Adrenal gland (tissue), 12 donors: ENCODE data around the gene JUP. TPM values are rescaled to one million over a fixed set of nuclear protein-coding genes. Genes with fewer than 3 reads are reported as not detected.

ENCODE experiments used
- DNase-seq, 7 donors: peaks; one replicate each; pipeline ENCODE4 v3.0.0-alpha.2; 2019 to 2020
- H3K27ac ChIP-seq, 5 donors: fragments of 200-600 bp; sonication (generic) in 4 of 5; 1 replicate in 3 of 5; 2 replicates in 2 of 5; pipeline versions ENCODE4 v1.5.1 to v1.8.0; 2016 to 2020; ENCODE audit warnings: mild to moderate bottlenecking in 1 of 5
- H3K27me3 ChIP-seq: fragments of 200-600 bp; 2 replicates; pipeline ENCODE4 v1.8.0; 2021
- H3K36me3 ChIP-seq, 2 donors: fragments of 200-600 bp; replicated peaks in 1 of 2; 1 replicate in 1 of 2; 2 replicates in 1 of 2; pipeline versions ENCODE4 v1.5.1 to v1.8.0; 2018 to 2022
- H3K4me1 ChIP-seq, 2 donors: fragments of 200-600 bp; replicated peaks in 1 of 2; 1 replicate in 1 of 2; 2 replicates in 1 of 2; pipeline versions ENCODE4 v1.5.1 to v1.8.0; 2018 to 2021
- H3K4me3 ChIP-seq, 4 donors: fragments of 200-600 bp; sonication (generic) in 3 of 4; one replicate each; pipeline ENCODE4 v1.5.1; 2016 to 2018
- H3K9me3 ChIP-seq, 3 donors: fragments of 200-600 bp; sonication (generic) in 1 of 3; replicated peaks in 1 of 3; 1 replicate in 2 of 3; 2 replicates in 1 of 3; pipeline versions ENCODE4 v1.5.1 to v1.8.0; 2016 to 2021
- CTCF ChIP-seq, 6 experiments: fragments of 450-650 bp in 4 of 6; fragments of 200-600 bp in 2 of 6; sonication (generic) in 1 of 6; IDR thresholded peaks; 1 replicate in 5 of 6; 2 replicates in 1 of 6; pipeline versions ENCODE4 v1.5.1 to v1.8.0; 2016 to 2021; ENCODE audit warnings: antibody characterized with exemption in 6 of 6, mild to moderate bottlenecking in 2 of 6, moderate library complexity in 1 of 6
- POLR2A ChIP-seq, 2 donors: fragments of 450-650 bp; IDR thresholded peaks; one replicate each; pipeline ENCODE4 v1.6.1; 2017; ENCODE audit warnings: antibody characterized with exemption in 2 of 2, mild to moderate bottlenecking in 2 of 2, moderate library complexity in 1 of 2
- WGBS, 4 donors: extraction: QIAGEN DNeasy Blood & Tissue Kit in 2 of 4; methylation state at CpG; one replicate each; pipeline versions ENCODE4 v1.1.5 to v1.1.7; 2013 to 2017; 5-methylcytosine and 5-hydroxymethylcytosine counted together
- intact Hi-C, 2 donors: fragments of 100-400 bp; cut with DNase I; formaldehyde crosslinking; loops; one replicate each; pipeline versions ENCODE4 v1.14.1 to v1.15.0; 2022 to 2023
- polyA plus RNA-seq, 3 donors: library from polyadenylated mRNA; stranded (reverse); fragments of 200-250 nt in 2 of 3; fragments of 350-450 nt in 1 of 3; fragmentation: Illumina TruSeq in 1 of 3; extraction: RNeasy Lipid Tissue Mini Kit (QIAGEN cat#74804) in 1 of 3; gene quantifications; one replicate each; pipeline ENCODE4 v1.2.3, GENCODE V29; 2013 to 2014
- total RNA-seq, 9 donors: library from RNA; depleted of rRNA in 4 of 9; stranded (reverse); fragments of >200 nt in 4 of 9; fragments of 120-200 nt in 1 of 9; fragmentation: NEBNext Ultra II Directional in 1 of 9; extraction: Animal tissue kit (Norgen Biotek cat#: 25700) in 1 of 9; gene quantifications; one replicate each; pipeline versions ENCODE4 v1.1.0 to v1.2.4, GENCODE V29; 2013 to 2023
- donor health status: healthy with polysubstance abuse.
- donor health status: Bipolar disorder and iron deficiency.
- donor health status: DM: yes; HTN: yes; CAD: no.
- donor health status: DM: no; HTN: no; CAD: no.
- donor health status: DM: no; HTN: no; CAD: no.
- donor health status: DM: yes; HTN: yes; CAD: no.

JUP gene
- total and polyA plus RNA-seq, 12 donors = 4.9 to 81.3 (median 29.6) TPM

- DNase-seq = no peak
- TF ChIP-seq POLR2A (IDR thresholded peaks at IDR 0.05) (no peak), CTCF (IDR thresholded peaks at IDR 0.05) (no peak)
- Histone ChIP-seq H3K27ac (no peak overlapping the region), H3K4me3 (no peak overlapping the region), H3K27me3 (peaks cover 4% of the 10 kb centered on the region), H3K9me3 (no peaks in the 10 kb centered on the region), H3K4me1 (no peaks in the 10 kb centered on the region), H3K36me3 (no peaks in the 10 kb centered on the region)
- WGBS, 4 donors = 81 to 85% (median 82%) methylated on average over 7 to 9 of the region's 9 CpGs
- intact Hi-C loops = no loop called here
These were observed 44.8 kb downstream of the JUP start for GRCh38 chr17:41741709-41742108.

- Histone ChIP-seq H3K4me3 (no peak overlapping the region), H3K27ac (no peak overlapping the region), H3K36me3 (no peaks in the 10 kb centered on the region), H3K27me3 (peaks cover 9% of the 10 kb centered on the region), H3K4me1 (no peaks in the 10 kb centered on the region), H3K9me3 (no peaks in the 10 kb centered on the region)
- intact Hi-C loops = no loop called here
- TF ChIP-seq CTCF (IDR thresholded peaks at IDR 0.05) = no peak
- TF ChIP-seq POLR2A (IDR thresholded peaks at IDR 0.05) = no peak
- DNase-seq = no peak
- 85 to 94% (median 91%) methylated on average over 5 of the region's 5 CpGs for WGBS, 4 donors
These were observed 46.0 kb downstream of the JUP start for GRCh38 chr17:41740506-41740905.

- 45 to 75% (median 65%) methylated on average over 4 to 9 of the region's 9 CpGs for WGBS, 4 donors
- TF ChIP-seq POLR2A (IDR thresholded peaks at IDR 0.05) (no peak), CTCF (IDR thresholded peaks at IDR 0.05) (no peak)
- no peaks in the 10 kb centered on the region for H3K9me3 ChIP-seq
- no peak for DNase-seq
- no peaks in the 10 kb centered on the region for H3K36me3 ChIP-seq
- H3K4me1 ChIP-seq = peaks cover 0 to 4% of the 10 kb centered on the region in 2 donors
- intact Hi-C loops = loop anchor here in 1 of 2 donors (2.0 to 10.0 kb wide), 3 partner anchors 61 to 215 kb away; no protein-coding TSS in a partner anchor
- no peak overlapping the region for H3K27ac ChIP-seq
- H3K27me3 ChIP-seq = peaks cover 16% of the 10 kb centered on the region
- no peak overlapping the region for H3K4me3 ChIP-seq
These were observed 46.7 kb downstream of the JUP start for GRCh38 chr17:41739661-41740352.

GRCh38 chr17:41738801-41739112, 47.8 kb downstream of the JUP start:
- Histone ChIP-seq H3K27ac (no peak overlapping the region), H3K4me1 (peaks cover 5 to 14% of the 10 kb centered on the region in 2 donors), H3K27me3 (peaks cover 25% of the 10 kb centered on the region), H3K9me3 (no peaks in the 10 kb centered on the region), H3K36me3 (no peaks in the 10 kb centered on the region), H3K4me3 (no peak overlapping the region)
- WGBS, 4 donors = 90 to 97% (median 91%) methylated on average over 5 of the region's 5 CpGs
- intact Hi-C loops = loop anchor here in 1 of 2 donors (2.0 to 10.0 kb wide), 3 partner anchors 62 to 216 kb away; no protein-coding TSS in a partner anchor
- DNase-seq = no peak
- no peak for TF ChIP-seq CTCF (IDR thresholded peaks at IDR 0.05)
- TF ChIP-seq POLR2A (IDR thresholded peaks at IDR 0.05) = no peak
